BE2C (cell line): ENCODE results near the gene NCEH1.
A peak's percentile ranks its signal among the peaks of the same experiment; 100 is the strongest.

Source experiments
- DNase-seq: peaks from one replicate; pipeline ENCODE4 v3.0.0-alpha.2; 2020
- H3K27me3 ChIP-seq: fragments of 250-450 bp; sonication (Bioruptor Pico); 2 replicates; pipeline ENCODE4 v1.5.1; 2020; ENCODE audit warnings: mild to moderate bottlenecking
- H3K36me3 ChIP-seq: fragments of 250-450 bp; sonication (Bioruptor Pico); 2 replicates; pipeline ENCODE4 v1.5.1; 2020; ENCODE audit warnings: mild to moderate bottlenecking
- H3K4me1 ChIP-seq: fragments of 250-450 bp; sonication (Bioruptor Pico); 2 replicates; pipeline ENCODE4 v1.5.1; 2020
- H3K4me3 ChIP-seq: 2 replicates; pipeline ENCODE4 v1.5.1; 2011; ENCODE audit warnings: low read depth, low read length
- H3K9me3 ChIP-seq: fragments of 250-450 bp; sonication (Bioruptor Pico); 2 replicates; pipeline ENCODE4 v1.5.1; 2020
- TF ChIP-seq, protein P1 (sequence below): IDR thresholded peaks from 2 replicates; pipeline ENCODE4 v1.5.1; 2012; ENCODE audit warnings: mild to moderate bottlenecking, low read depth, low read length

The NCEH1 gene

DNA sequence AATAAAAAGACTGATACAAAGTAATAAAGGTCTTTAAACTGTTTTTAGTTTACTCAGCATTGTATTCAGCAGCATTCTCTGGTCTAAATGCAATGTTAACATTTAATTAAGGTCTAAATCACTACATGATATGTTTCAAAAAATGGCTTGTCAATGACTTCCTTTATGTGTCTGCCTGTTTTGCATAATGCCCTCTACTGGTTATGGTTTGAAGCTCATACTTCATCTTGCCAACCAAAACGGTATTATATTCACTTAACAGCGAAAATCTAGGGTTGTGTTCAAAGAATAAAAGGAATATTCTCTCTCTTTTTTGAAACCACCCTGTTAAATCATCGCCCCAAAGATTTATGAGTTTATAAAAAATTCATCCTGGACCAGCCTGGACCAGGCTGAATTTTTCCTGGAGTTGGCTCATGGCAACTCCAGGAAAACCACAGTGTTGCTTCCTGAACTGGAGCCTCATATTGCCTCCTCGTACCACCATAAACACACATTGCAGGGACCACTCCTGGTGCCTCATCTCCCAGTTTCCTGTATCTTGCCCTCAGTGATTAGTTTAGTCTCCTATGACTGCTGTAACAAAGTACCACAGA lies 6.7 kb upstream of the NCEH1 start:
- no peaks in the 10 kb centered on the region; the same call in 1 of the 2 replicates for H3K27me3 ChIP-seq
- DNase-seq: no peak
- TF ChIP-seq, protein P1, sequence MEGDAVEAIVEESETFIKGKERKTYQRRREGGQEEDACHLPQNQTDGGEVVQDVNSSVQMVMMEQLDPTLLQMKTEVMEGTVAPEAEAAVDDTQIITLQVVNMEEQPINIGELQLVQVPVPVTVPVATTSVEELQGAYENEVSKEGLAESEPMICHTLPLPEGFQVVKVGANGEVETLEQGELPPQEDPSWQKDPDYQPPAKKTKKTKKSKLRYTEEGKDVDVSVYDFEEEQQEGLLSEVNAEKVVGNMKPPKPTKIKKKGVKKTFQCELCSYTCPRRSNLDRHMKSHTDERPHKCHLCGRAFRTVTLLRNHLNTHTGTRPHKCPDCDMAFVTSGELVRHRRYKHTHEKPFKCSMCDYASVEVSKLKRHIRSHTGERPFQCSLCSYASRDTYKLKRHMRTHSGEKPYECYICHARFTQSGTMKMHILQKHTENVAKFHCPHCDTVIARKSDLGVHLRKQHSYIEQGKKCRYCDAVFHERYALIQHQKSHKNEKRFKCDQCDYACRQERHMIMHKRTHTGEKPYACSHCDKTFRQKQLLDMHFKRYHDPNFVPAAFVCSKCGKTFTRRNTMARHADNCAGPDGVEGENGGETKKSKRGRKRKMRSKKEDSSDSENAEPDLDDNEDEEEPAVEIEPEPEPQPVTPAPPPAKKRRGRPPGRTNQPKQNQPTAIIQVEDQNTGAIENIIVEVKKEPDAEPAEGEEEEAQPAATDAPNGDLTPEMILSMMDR: peak; percentile 56
- no peak overlapping the region for H3K4me3 ChIP-seq
- no peaks in the 10 kb centered on the region for H3K4me1 ChIP-seq
- no peaks in the 10 kb centered on the region for H3K9me3 ChIP-seq
- no peaks in the 10 kb centered on the region for H3K36me3 ChIP-seq

DNA sequence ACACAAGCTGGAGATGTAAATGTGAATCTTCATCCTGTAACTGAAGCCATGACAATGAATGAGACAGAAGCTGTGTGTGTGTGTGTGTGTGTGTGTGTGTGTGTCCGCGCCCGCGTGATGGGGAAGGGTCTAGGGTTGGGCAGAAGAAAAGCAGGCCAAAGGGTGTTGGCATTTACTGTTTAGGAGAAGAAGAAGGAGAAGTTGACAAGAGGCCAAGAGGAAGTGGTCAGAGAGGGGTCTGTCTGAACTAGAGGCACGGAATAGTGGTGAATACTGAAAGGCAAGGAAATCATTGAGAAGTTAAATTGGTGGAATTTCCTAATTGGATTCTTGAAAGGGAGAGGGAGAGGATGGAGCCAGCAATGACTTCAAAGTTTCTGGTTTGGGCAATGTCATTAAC lies 5.6 kb upstream of the NCEH1 start:
- TF ChIP-seq, protein P1: no peak
- no peaks in the 10 kb centered on the region for H3K36me3 ChIP-seq
- no peak overlapping the region for H3K4me3 ChIP-seq
- no peaks in the 10 kb centered on the region for H3K9me3 ChIP-seq
- no peaks in the 10 kb centered on the region for H3K4me1 ChIP-seq
- H3K27me3 ChIP-seq: no peaks in the 10 kb centered on the region; the same call in 1 of the 2 replicates
- DNase-seq: no peak

- DNase-seq: no peak
- Histone ChIP-seq H3K4me3 (no peak overlapping the region), H3K9me3 (no peaks in the 10 kb centered on the region), H3K4me1 (no peaks in the 10 kb centered on the region), H3K36me3 (no peaks in the 10 kb centered on the region), H3K27me3 (no peaks in the 10 kb centered on the region; the same call in 1 of the 2 replicates)
- TF ChIP-seq, protein P1: no peak
These were observed 2.4 kb upstream of the NCEH1 start for GRCh38 chr3:172713316-172713715.

GRCh38 chr3:172711454-172711795 lies 558 bp upstream of the NCEH1 start:
- Histone ChIP-seq H3K4me1 (no peaks in the 10 kb centered on the region), H3K27me3 (no peaks in the 10 kb centered on the region; the same call in 1 of the 2 replicates), H3K36me3 (no peaks in the 10 kb centered on the region), H3K4me3 (peak overlapping the region; percentile 99), H3K9me3 (no peaks in the 10 kb centered on the region)
- TF ChIP-seq, protein P1: no peak
- DNase-seq: no peak

GRCh38 chr3:172709774-172710663 lies 848 bp downstream of the NCEH1 start:
- Histone ChIP-seq H3K9me3 (no peaks in the 10 kb centered on the region), H3K4me1 (no peaks in the 10 kb centered on the region), H3K36me3 (no peaks in the 10 kb centered on the region), H3K4me3 (peak overlapping the region; percentile 99), H3K27me3 (no peaks in the 10 kb centered on the region; the same call in 1 of the 2 replicates)
- TF ChIP-seq, protein P1: no peak
- peak; percentile 23 for DNase-seq
